Glomerular visceral epithelial cell (primary cell): Measurements from ENCODE around the gene APOB.

Experiments used
- DNase-seq: peaks from one replicate; pipeline ENCODE4 v3.0.0-alpha.2; 2016; ENCODE audit errors: extremely low spot score

Gene APOB

DNA sequence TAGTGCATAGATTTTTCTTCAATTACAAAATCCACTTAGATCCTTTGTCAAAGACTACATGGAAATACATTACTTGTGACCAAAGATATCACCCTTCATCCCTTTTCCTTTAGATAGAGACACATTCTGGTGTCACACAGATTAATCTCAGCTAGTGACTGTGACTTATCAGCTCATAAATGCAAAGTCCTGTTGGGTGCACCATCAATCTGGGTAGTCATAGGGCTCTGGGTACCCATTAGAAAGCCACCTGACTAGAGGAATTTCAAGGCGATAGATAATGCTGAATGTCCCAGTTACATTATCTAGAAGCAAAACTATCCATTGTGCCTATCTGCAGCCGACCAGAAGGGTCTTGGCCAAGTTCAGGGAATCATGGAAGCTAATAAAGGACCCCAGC lies 2.6 kb upstream of the APOB start:
- no peak for DNase-seq

DNA sequence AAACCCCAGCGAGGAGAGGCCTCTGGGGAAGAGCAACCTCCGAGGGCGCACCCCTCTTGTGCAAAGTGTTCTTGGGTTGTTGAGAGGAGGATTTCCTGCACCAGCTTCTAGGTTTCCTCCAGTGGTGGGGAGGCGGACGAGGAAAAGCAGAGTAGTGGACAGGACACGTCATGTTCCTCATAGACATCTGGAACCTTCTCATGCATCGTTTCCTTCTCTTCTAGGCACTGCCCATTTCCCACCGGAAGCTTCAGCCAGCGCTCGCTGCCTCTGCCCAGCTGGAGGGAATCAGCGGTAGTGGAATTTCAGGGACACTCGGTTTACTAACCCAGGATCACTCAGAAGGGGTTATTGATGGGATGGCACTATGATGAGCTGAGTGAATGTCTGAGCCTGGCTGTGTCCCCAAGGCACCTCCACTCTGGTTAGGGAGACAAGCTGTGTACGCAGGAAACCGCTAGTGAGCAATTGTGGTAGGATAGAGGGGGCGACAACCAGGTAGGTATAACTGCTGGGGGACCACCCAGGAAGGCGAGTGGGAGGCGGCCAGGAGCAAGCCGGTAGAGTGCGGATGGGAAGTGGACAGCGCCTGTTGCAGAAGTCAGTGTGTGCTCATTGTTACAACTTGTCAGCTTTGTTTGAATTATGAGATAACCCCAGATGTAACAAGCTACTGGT lies 960 bp upstream of the APOB start:
- DNase-seq: no peak

DNA sequence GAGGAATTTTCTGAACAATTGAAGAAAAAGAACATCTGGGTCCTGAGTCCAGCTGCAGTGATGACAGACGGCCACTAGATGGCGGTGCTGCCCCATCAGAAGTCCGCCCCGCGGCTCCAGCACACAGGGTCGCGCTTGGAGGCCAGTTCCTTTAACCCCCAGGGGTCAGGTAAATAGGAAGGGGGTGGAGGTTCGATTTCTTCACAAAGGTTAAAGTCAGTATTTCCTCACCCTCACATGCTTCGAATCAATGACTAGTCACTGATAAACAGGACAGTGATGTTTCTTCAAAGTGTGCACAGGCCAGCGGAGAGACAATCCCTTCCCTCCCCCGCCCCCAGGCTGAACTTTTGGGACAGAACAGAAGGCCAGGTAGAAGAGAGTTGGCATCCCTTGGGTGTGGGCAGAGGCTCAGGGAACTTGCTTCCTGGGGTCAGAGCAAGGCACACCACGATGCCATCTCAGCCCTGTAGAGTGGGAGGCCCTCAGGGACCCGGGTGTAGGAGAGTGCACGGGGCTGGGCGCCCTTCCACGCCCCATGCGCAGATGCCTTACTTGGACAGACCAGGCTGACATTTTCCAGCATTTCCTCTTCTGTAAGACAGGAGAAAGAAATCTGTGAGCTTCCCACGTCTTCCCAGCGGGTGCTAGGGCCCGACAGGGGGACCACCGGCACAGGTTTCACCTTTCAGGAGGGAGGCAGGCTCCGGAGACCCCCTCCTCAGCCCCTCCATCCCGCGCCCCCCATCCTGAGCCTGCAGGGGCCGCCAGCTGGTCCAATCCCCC lies 722 bp downstream of the APOB start:
- peak; percentile 39 for DNase-seq

DNA sequence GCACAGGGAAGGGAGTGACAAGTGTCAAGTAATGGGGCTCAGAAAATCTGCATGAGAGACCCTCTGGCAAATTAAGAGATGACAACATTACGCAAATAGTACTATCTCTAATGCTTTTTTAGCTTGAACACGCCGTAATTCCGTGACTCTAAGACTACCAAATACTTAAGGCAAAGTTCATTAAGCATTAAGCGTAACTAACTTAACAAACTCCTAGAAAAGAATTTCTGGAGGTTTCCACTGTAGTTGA lies 1.2 kb downstream of the APOB start:
- no peak for DNase-seq

DNA sequence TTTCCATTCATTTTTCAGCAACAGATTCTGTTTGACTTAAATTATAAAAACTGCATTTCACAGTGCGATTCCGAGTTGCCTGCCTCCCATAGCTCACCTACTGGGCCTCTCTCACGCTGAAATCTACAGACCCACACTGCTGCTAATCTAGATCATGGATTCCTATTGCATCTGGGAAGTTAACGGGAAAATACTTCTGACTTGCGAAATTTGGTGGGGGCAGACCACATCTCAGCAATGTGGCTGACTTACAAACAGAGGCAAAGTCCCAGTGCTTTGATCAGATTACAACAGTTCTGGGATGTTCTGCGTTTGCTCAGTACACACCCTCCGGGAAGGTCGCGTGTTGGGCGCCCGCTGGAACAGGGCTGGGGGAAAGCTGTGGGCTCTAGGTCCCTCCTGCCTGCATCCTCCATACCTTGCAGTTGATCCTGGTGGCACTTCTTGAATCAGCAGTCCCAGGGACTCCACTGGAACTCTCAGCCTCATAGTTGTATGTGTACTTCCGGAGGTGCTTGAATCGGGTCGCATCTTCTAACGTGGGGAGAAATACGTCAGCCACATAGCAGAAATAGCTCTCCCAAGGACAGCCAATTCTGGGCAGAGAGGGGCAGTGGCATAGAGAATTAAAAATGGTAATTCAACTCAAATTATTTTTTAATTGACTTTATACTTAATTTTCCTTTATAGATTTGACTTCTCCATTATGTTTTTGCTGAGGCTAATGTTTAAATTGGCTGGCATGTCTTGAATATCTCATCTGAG lies 1.7 kb downstream of the APOB start:
- no peak for DNase-seq

DNA sequence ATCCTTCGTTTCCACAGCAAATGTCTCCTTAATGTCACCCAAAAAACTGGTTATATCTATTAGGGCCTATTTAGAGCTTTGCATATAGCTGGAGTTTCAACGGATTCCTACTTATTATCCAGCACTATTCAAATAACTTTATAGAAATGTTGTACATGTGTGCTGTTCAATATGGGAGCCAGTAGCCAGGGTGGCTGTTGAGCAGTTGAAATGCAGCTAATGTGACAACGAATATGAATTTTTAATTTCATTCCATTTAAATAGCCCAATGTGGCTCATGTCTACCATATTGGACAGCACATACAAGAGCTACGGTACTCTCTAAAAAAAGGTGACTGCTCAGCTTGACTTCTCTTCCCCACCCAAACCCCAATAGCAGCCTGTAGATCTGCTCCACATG lies 2.4 kb downstream of the APOB start:
- DNase-seq: no peak

DNA sequence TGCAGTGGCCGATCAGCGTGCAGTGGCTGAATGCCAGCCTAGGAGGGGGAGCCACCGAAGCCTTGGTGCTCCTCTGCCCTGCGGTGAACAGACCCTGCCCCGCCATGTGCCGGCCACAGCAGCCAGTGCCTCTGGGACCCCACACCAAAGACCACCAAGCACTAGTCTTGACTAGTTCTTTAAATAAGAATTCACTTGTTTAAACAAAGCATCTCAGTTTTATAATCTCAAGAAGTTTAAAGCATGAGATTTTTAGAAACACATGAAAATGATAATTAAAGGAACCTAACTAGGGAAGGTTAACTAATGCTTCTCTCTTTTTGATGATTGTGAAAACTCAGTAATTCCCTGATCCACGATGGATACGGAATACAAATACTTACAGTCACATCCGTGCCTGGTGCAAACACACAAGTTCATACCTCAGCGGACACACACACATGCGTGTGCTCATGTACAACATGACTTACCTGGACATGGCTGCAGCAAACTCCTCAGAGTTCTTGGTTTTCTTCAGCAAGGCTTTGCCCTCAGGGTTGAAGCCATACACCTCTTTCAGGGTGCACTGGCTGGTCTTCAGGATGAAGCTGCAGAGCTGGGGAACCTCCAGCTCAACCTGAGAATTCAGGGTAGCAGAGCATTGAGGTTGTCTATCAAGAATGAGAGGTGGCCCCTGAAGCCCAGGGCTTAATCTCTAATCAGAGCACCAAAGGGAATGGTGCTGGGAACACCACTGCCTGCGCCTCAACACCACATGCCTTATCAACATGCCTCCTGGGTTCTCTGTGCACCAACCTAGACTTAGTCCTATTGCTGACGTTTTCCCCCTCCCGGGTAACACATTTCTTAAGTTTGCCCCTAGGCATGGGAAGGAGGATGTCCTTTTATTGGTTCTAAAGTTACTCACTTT lies 3.1 kb downstream of the APOB start:
- no peak for DNase-seq

DNA sequence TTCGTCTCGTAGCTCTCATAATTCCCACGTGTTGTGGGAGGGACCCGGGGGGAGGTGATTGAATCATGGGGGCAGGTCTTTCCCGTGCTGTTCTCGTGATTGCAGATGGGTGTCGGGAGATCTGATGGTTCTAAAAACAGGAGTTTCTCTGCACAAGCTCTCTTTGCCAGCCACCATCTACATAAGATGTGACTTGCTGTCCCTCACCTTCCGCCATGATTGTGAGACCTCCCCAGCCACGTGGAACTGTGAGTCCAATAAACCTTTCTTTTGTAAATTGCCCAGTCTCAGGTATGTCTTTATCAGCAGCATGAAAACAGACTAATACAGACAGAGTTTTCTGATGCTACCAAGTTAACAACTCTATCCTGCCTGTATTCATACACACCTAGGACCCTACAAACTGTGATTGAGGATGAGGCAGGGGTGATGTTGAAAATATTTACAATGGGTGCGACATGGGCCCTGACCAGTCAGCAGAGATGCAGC lies 3.9 kb downstream of the APOB start:
- no peak for DNase-seq

DNA sequence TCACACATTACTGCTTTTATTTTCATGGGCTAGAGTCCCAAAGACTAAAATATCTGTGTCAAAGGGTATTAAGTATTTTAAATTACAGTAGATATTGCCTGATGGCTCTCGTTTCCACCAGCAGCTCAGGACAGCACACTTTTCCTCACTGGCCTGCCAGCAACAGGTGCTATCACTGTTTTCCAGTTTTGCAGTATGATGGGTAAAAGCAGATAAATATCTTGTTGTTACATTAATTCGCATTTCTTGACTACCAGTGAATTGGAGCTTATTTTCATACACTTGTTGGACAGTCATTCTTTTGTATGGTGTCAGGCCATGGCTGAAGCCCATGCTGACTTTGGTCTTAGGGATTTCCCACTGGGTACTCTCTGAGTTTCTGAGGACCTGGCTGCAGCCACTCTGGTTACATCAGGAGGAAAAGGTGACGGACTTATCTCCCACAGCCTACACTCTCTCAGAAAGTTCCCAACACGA lies 4.8 kb downstream of the APOB start:
- no peak for DNase-seq

DNA sequence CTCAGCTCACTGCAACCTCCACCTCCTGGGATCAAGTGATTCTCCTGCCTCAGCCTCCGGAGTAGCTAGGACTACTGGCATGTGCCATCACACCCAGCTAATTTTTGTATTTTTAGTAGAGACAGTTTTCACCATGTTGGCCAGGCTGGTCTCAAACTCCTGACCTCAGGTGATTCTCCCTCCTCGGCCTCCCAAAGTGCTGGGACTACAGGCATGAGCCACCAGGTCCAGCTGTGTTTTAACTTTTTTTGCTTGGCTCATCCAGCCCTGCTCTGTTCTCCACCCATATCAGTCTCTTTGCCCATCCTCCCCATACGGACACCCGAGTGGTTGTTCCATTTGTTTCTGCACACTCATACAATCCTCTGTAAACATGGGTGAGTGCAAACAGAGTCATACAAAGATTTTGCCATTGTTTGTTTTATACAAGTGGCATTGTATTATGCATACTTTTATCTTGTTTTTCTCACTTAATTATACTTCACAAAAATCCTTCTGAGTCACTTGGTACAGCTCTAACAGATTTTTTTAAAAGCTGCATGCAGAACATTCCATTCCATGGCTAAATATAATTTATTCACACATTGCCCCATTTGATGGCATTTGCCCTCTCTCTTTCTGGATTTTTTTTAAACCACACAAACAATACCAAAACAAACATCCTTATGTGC lies 5.3 kb downstream of the APOB start:
- no peak for DNase-seq

DNA sequence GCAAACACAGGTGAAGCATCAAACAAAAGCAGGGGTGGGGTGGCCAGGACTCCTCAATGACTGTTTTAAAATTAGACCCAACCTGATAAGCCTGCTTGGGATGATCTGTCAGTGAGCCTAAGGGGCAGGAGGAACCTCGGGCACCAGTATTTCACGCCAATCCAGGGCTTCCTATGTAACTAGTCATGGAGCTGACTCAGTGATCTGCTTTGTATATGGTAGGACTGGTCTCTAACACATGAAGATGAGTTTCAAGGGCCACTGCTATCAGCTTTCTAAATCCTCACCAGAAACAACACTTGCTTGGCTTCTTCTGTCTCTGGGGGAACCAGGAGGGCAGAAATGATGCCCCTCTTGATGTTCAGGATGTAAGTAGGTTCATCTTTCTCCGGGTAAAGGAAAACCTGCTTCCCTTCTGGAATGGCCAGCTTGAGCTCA lies 6.2 kb downstream of the APOB start:
- no peak for DNase-seq

DNA sequence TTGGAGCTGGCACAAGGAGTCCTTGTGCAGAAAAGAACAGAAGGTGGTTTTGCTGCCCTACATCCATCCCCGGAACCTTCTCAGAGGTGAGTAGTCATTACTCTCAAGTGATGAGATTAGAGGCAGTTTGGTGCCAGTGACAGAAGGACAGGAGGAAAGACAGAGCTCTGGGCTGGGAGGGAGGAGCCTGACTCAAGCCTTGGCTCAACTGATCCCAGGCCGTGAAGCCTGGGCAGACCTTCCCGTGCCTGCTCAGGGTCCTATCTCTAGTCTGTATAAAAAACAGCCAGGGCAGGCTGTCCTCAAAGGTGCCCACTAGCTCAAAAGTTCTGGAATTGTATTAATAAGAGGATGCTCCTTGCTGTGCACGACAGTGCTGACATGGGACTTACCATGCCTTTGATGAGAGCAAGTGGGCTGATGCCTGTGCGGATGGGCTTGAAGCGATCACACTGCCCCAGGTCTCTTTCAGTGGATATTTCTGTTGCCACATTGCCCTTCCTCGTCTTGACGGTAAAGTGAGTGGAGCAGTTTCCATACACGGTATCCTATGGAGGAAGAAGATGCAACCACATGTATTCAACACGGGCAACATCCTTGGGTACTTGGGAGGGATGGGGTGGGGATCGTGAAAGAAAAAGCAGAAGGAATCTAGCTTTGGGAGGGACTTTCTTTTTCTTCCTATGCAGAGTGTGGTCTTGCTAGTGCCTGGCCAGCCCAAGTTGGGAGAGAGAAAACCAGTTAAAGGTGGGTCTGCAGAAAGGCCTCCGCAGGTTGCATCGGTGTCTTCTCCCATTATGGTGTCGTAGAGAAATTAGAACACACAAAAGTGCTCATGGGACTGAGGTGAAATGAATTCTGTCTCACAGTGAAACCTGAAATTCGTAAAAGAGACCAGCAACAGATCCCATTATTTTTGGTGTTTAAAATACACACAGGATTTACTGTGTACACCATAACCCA lies 6.9 kb downstream of the APOB start:
- no peak for DNase-seq

DNA sequence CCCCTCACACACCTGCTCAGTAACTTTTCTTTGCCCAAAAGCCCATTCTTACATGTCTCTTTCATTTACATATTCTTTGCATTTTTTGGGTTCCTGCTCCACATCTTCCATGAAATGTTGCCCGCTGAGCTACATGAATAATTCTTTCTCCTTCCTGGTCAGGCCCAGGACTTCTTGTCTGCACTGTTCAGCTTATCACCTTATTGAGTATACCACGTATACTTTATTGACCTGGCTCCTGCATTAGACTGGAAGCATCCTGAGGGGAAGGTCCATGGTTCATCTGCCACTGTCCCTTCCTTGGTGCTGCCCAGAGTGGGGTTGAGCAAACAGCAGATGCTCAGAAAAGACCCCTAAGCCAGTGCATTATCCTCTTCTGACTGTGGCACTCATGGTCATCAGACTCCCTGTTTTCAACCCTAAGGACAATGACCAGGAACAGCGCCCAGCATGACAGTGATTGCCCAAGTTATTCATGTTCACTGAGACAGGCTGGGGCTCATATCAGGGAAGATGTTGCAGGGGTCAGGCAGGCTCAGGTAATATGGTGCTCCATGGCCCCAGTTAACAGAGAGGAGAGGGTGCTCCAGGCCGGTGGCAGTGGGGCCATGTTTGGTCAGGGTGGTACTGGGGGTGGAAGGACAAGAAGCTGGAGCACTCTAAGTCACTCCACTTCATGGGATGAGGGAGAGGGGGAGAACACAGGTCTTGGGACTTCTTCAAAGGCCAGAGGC lies 7.7 kb downstream of the APOB start:
- no peak for DNase-seq

DNA sequence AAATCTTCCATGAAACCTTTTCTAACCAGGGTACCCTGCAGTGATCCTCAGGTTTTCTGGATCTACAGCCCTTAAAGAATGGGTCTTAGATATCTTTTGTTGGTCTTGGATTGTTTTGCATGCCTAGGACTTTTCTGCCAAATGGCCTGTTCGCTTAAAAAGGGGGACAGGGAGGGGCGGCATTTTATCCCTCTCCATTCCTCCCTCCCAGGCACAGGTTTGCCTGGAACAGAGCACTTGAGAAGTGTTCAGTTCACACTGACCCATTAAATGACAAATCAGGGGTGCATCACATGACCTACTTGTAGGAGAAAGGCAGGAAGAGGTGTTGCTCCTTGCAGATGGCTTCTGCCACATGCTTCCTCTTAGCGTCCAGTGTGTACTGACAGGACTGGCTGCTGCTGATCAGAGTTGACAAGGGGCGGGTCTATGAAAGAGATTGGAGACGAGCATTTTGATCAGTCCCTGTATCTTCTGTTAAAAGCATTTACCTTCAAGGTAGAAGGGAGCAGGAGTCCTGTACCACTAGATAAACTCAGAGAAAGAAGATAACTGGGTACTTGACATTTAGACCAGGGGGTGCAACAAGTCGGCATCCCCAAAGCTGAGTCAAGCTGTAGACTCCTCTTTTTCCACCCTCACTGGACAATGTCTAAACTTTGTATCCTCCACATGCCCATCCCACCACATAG lies 8.4 kb downstream of the APOB start:
- no peak for DNase-seq

DNA sequence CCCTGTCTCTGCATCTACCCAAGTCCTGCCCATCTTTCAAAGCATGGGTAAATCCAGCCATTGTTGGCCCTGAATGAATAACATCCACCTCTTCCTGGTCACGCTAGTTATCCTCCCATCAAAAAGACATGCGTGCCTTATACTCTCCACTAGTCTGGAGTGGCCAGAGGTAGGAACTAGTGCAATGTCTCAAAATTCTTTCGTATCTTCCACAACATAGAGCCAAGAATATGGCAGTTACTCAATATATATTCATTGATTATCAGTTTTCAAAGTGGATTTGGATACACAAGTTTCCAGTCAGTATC lies 8.9 kb downstream of the APOB start:
- DNase-seq: no peak

DNA sequence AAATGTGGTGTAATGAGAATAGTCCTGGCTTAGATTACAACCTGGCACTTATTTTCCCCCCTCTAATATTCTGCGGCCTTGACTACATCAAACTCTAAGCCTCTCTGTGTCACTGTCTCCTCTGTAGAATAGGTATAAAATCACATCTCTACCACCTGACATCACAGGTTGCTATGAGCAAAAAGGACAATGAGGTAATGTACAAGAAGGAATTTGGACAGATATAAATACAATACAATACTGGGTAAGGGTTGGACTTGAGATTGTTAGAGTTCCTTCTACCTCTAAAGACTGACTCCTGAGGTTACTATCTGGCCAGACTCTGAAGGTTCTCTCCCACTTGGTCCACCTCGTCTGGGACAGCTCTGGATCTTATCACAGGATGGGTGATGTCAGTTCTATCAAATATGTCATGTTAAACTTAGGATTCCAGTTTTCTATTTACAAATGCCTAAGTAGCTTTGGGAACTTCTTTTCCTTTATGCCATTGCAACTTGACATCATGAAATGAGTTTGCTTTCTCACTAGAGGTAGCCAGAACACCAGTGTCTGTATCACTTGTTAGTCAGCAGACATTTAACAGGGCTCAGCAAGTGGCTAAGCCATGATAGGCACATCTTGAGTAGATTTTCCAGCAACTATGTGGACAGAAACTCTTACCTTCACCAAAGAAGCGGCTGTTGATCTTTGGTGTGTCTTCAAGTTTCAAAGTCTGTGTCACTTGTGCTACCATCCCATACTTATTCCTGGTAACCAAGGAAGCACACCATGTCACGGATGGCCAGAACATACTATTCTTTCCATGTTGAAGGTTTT lies 9.5 kb downstream of the APOB start:
- no peak for DNase-seq

DNA sequence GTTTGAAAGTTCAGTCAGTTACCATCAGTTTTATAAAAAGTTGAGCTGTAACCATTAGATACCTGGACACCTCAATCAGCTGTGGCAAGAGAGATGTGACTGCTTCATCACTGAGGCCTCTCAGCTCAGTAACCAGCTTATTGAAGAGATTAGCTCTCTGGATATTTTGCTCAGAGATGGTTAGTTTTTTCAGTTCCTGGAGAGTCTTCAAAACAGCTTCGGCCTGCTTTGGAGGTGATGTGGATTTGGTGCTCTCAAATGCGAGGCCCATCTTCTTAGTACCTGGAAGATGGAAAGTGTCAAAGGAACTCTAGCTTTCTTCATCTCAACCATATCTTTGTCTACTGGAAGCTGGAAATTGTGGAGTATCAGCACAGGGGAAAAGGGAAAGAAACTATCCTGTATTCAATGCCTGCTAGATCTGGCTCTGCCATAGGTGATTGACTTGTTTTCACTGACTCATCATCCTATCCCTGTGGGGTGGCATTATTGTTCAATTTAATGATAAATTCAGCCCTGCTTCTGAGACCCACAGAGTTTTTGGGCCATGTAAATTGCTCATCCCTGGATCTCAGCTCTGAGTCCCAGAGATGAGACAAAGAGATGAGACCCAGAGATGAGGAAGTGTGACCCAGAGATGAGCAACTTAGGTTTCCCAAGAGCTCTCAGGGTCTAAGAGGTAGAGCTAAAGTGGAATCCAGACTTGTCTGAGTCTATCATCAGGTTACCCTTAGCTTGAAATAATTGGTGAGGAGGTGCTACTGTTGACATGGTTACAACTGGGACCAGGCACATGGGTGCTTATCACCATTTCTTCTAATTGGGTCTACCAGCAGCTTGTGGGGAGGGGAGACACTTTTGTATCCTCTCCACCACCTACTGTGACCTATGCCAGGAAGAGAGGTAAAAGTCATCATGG lies 10.4 kb downstream of the APOB start:
- no peak for DNase-seq
